ENCODE data around the gene GRAMD2A. TPM values are rescaled to one million over a fixed set of nuclear protein-coding genes. Genes with fewer than 3 reads are reported as not detected.
A peak's percentile ranks its signal among the peaks of the same experiment; 100 is the strongest.

Gene GRAMD2A
- total RNA-seq (10 to 100 TPM; 20.7 to 36.1 TPM), polyA plus RNA-seq (ENCODE audit: insufficient read length in 6 of 6) (1 to 10 TPM; 6.2 to 9.3 (median 8.8) TPM)
- long read RNA-seq, donor 1, result 0 reads
- long read RNA-seq, donor 2, partial matches to known transcripts, result 0 of 1 reads
- long read RNA-seq, donor 2, other reads (novel, unspliced or antisense), result 0 of 1 reads
- long read RNA-seq, donor 3, result 0 reads
- long read RNA-seq, donor 4, partial matches to known transcripts, result 1 of 6 reads
- long read RNA-seq, donor 4, other reads (novel, unspliced or antisense), result 2 of 6 reads
- long read RNA-seq, donor 5, partial matches to known transcripts, result 0 of 1 reads
- long read RNA-seq, donor 5, other reads (novel, unspliced or antisense), result 0 of 1 reads
- long read RNA-seq, donor 6, result 0 reads
- long read RNA-seq, donor 7, partial matches to known transcripts, result 0 of 1 reads
- long read RNA-seq, donor 7, other reads (novel, unspliced or antisense), result 0 of 1 reads
- long read RNA-seq, donor 8, partial matches to known transcripts, result 0 of 1 reads
- long read RNA-seq, donor 8, other reads (novel, unspliced or antisense), result 0 of 1 reads
- long read RNA-seq, donor 9, result 0 reads
- long read RNA-seq, donor 10, partial matches to known transcripts, result 0 of 1 reads
- long read RNA-seq, donor 10, other reads (novel, unspliced or antisense), result 1 of 1 reads
- long read RNA-seq, donor 11, result 0 reads
- long read RNA-seq, donor 12, result 0 reads

DNA sequence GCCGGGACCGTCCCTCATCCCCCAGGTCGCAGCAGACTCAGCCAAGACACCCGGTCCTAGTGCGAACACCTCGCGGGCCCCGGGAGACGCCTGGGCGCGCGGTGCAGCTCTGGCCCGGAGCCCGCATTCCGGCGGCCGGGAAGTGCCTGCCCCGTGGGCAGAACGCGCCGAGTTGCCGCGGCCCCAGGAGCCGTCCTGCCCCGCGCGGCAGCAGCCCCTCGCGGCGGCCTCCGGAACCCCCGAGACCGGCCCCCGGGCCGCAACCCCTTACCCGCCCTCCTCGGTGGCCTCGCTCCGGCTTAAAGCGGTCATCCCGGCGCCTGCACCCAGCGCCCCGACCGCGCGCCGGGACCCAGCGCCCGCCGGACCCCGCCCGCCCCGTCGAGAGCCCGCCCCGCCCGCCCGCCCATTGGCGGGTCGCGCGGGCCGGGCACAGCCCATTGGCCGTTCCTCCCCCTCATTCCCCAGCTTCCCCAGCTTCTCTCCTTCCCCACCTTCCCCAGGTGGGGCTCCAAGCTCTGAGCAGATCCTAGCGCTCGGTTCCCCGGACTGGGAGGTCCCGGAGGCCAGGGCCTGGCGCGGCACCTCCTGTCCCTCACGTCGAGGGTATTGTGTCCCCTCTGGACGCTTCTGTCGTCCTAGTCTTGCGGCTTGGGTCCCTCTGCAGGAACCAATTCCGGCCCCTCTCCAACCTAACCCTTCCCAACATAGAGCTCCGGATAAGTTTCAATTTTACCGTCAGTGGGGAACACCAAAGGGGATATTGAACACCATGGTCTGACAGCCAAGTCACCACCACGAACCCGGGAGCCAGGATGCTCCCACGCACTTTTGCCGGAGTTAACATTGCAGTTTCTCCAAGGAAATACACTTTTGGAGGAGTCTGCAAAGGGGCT lies at the start of gene GRAMD2A:
Gene GRAMD2A, minus strand, starts transcription at position 328 of the 896 bp plus-strand sequence.
- H3K27ac ChIP-seq, result peak within 1 kb of the TSS; percentile 69 to 71
- no peak for TF ChIP-seq CTCF (IDR thresholded peaks at IDR 0.05)

DNA sequence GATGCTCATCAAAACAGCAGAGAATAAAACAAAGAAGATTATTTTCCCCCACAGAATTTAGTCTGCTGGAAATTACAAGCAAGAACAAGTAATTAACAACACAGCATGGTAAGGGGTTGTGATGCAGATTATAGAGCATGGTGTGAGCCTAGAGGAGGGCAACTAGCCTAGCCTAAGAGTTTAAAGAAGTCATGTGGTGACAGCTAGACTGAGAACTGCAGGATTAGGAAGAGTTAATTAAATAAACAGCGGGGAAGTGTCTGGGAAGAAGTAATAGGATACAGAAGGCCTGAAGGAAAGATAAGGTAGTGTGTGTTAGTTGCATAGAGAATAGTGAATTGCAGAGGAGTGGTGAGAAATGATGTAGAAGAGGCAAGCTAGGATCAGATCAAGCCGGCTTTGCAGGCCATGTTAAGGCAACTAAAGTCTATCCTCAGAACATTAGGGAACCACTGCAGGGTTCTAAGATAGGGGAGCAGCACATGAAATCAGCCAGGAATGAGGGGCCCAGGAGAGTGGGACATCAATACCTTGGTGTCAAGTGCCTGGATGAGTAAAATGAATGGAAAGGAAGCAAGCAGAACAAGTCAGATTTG lies 45.3 kb upstream of the GRAMD2A start:
- no peak for DNase-seq
- H3K4me1 ChIP-seq, result peaks cover 0 to 7% of the 10 kb centered on the region in 2 donors
- H3K27me3 ChIP-seq, result no peaks in the 10 kb centered on the region
- no peak overlapping the region for H3K4me3 ChIP-seq
- no peak overlapping the region for H3K27ac ChIP-seq
- no peak for TF ChIP-seq CTCF (IDR thresholded peaks at IDR 0.05)
- no peak for ATAC-seq
- intact Hi-C loops (cut with DNase I), result no loop called here
- H3K36me3 ChIP-seq, result peaks cover 0 to 68% of the 10 kb centered on the region in 2 donors
- H3K9me3 ChIP-seq, result no peaks in the 10 kb centered on the region

More for the DNA sequence above, at the start of gene GRAMD2A:
- peaks cover 12 to 56% of the 10 kb centered on the region in 2 donors for H3K4me1 ChIP-seq
- H3K27me3 ChIP-seq, result peaks cover 0 to 27% of the 10 kb centered on the region in 2 donors
- peak within 1 kb of the TSS; percentile 45 to 50 for H3K4me3 ChIP-seq
- H3K9me3 ChIP-seq, result no peaks in the 10 kb centered on the region
- ATAC-seq (peak; percentile 65), DNase-seq (peak in 2 of 4 donors; percentile 69 to 89)
- intact Hi-C loops (cut with DNase I), result no loop called here
- H3K36me3 ChIP-seq, result peaks cover 0 to 49% of the 10 kb centered on the region in 2 donors

DNA sequence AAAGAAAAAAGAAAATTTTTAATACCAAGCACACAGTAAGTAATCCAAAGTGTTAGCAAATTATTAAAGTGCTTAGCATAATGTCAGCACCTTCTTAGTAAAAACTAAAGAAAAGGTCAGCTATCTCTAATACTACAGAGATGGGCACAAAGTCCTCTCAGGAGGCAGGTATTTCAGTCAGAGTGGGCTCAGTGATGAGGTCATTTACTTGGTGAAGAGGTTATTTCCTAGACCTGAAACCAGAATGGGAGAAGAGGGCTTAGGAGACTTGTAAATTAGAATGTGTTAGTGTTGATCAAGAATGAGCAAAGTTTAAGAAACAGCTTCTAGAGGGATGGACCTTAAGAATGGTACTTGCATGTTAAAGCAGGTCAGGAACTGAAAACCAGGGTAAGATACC lies 42.1 kb upstream of the GRAMD2A start:
- TF ChIP-seq CTCF (IDR thresholded peaks at IDR 0.05), result no peak
- H3K27ac ChIP-seq, result no peak overlapping the region
- peaks cover 0 to 42% of the 10 kb centered on the region in 2 donors for H3K36me3 ChIP-seq
- intact Hi-C loops (cut with DNase I), result no loop called here
- H3K4me1 ChIP-seq, result peaks cover 10 to 25% of the 10 kb centered on the region in 2 donors
- no peak overlapping the region for H3K4me3 ChIP-seq
- no peaks in the 10 kb centered on the region for H3K9me3 ChIP-seq
- H3K27me3 ChIP-seq, result no peaks in the 10 kb centered on the region
- DNase-seq (no peak), ATAC-seq (no peak)

DNA sequence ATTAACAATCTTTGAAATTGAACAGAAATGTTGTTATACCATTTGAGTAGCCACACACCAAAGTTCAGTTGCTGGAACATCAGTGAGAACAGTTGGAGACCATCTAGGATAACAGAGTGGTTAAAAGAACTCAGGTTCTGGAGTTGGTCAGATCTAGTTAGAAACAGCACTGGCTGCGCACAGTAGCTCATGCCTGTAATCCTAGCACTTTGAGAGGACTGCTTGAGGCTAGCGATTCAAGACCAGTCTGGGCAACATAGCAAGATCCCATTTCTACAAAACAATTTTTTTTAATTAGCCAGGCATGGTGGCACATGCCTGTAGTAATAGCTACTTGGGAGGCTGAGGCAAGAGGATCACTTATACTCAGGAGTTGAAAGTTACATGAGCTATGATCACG lies 41.0 kb upstream of the GRAMD2A start:
- H3K27me3 ChIP-seq, result no peaks in the 10 kb centered on the region
- no peak overlapping the region for H3K27ac ChIP-seq
- H3K4me1 ChIP-seq, result peaks cover 10 to 28% of the 10 kb centered on the region in 2 donors
- H3K4me3 ChIP-seq, result no peak overlapping the region
- H3K36me3 ChIP-seq, result peaks cover 0 to 36% of the 10 kb centered on the region in 2 donors
- no peaks in the 10 kb centered on the region for H3K9me3 ChIP-seq
- ATAC-seq (no peak), DNase-seq (no peak)
- TF ChIP-seq CTCF (IDR thresholded peaks at IDR 0.05), result no peak
- intact Hi-C loops (cut with DNase I), result no loop called here
